ENCODE results near the gene SDK1.

The SDK1 gene

GRCh38 chr7:3994764-3995163 lies 693.7 kb downstream of the SDK1 start:
- H3K4me3 ChIP-seq (replicated peaks; ENCODE audit: low read depth, low read length) = no peak overlapping the region
- no peak for TF ChIP-seq CTCF (IDR thresholded peaks at IDR 0.05; ENCODE audit: low read depth, low read length, missing control alignments)
- no peak for DNase-seq (ENCODE audit: extremely low read depth, low read depth)

- no peak for TF ChIP-seq CTCF (IDR thresholded peaks at IDR 0.05; ENCODE audit: low read depth, low read length, missing control alignments)
- H3K4me3 ChIP-seq (replicated peaks; ENCODE audit: low read depth, low read length) = no peak overlapping the region
- no peak for DNase-seq (ENCODE audit: extremely low read depth, low read depth)
Observed at GRCh38 chr7:3995187-3995586, 694.1 kb downstream of the SDK1 start.

GRCh38 chr7:3998060-3998459 lies 697.0 kb downstream of the SDK1 start:
- no peak overlapping the region for H3K4me3 ChIP-seq (replicated peaks; ENCODE audit: low read depth, low read length)
- no peak for DNase-seq (ENCODE audit: extremely low read depth, low read depth)
- no peak for TF ChIP-seq CTCF (IDR thresholded peaks at IDR 0.05; ENCODE audit: low read depth, low read length, missing control alignments)

GRCh38 chr7:4000139-4000538 lies 699.1 kb downstream of the SDK1 start:
- TF ChIP-seq CTCF (IDR thresholded peaks at IDR 0.05; ENCODE audit: low read depth, low read length, missing control alignments) = no peak
- no peak for DNase-seq (ENCODE audit: extremely low read depth, low read depth)
- no peak overlapping the region for H3K4me3 ChIP-seq (replicated peaks; ENCODE audit: low read depth, low read length)

GRCh38 chr7:4000934-4001333 lies 699.9 kb downstream of the SDK1 start:
- no peak for DNase-seq (ENCODE audit: extremely low read depth, low read depth)
- no peak for TF ChIP-seq CTCF (IDR thresholded peaks at IDR 0.05; ENCODE audit: low read depth, low read length, missing control alignments)
- no peak overlapping the region for H3K4me3 ChIP-seq (replicated peaks; ENCODE audit: low read depth, low read length)

GRCh38 chr7:4001742-4002141 lies 700.7 kb downstream of the SDK1 start:
- no peak overlapping the region for H3K4me3 ChIP-seq (replicated peaks; ENCODE audit: low read depth, low read length)
- no peak for TF ChIP-seq CTCF (IDR thresholded peaks at IDR 0.05; ENCODE audit: low read depth, low read length, missing control alignments)
- no peak for DNase-seq (ENCODE audit: extremely low read depth, low read depth)

GRCh38 chr7:4003503-4003902 lies 702.5 kb downstream of the SDK1 start:
- H3K4me3 ChIP-seq (replicated peaks; ENCODE audit: low read depth, low read length) = no peak overlapping the region
- TF ChIP-seq CTCF (IDR thresholded peaks at IDR 0.05; ENCODE audit: low read depth, low read length, missing control alignments) = no peak
- DNase-seq (ENCODE audit: extremely low read depth, low read depth) = no peak
